BJ (cell line): ENCODE measurements around the gene PEX14. TPM values are rescaled to one million over a fixed set of nuclear protein-coding genes. Genes with fewer than 3 reads are reported as not detected.

Experiments used
- CTCF ChIA-PET: fragments of 350-600 bp; formaldehyde crosslinking; extraction: SDS; loops from one replicate; lab custom pipeline; 2021; ENCODE audit warnings: antibody characterized with exemption, inconsistent platforms; lab: Yijun Ruan, JAX
- POLR2A ChIA-PET: fragments of 300-600 bp; sonication (Branson Sonifier 250); formaldehyde crosslinking; extraction: SDS; loops from one replicate; lab custom pipeline; 2021; ENCODE audit warnings: antibody characterized with exemption; lab: Charles Lee
- DNase-seq: peaks from one replicate; pipeline ENCODE4 v3.0.0-alpha.2; 2011; ENCODE audit warnings: low read depth
- H3K27me3 ChIP-seq: 2 replicates; pipeline ENCODE4 v1.6.0; 2011; ENCODE audit warnings: low read length; ENCODE audit not compliant: control insufficient read depth, insufficient read depth
- H3K36me3 ChIP-seq: 2 replicates; pipeline ENCODE4 v1.5.1; 2011; ENCODE audit warnings: low read length; ENCODE audit not compliant: control insufficient read depth, insufficient read depth
- H3K4me3 ChIP-seq: 2 replicates; pipeline ENCODE4 v1.5.1; 2011; ENCODE audit warnings: low read depth, mild to moderate bottlenecking, control low read depth, low read length
- polyA plus RNA-seq: library from polyadenylated mRNA; depleted of rRNA; stranded (reverse); fragments of >200 nt; gene quantifications from 2 replicates; pipeline ENCODE4 v1.2.3, GENCODE V29; 2011
- TF ChIP-seq, protein P1 (sequence below): IDR thresholded peaks from 2 replicates; pipeline ENCODE4 v1.5.1; 2011; ENCODE audit warnings: low read depth, mild to moderate bottlenecking, control low read depth, inconsistent platforms, low read length, moderate library complexity; ENCODE audit not compliant: insufficient read depth

PEX14 gene
- polyA plus RNA-seq, 1 experiment: 10.1 TPM

DNA sequence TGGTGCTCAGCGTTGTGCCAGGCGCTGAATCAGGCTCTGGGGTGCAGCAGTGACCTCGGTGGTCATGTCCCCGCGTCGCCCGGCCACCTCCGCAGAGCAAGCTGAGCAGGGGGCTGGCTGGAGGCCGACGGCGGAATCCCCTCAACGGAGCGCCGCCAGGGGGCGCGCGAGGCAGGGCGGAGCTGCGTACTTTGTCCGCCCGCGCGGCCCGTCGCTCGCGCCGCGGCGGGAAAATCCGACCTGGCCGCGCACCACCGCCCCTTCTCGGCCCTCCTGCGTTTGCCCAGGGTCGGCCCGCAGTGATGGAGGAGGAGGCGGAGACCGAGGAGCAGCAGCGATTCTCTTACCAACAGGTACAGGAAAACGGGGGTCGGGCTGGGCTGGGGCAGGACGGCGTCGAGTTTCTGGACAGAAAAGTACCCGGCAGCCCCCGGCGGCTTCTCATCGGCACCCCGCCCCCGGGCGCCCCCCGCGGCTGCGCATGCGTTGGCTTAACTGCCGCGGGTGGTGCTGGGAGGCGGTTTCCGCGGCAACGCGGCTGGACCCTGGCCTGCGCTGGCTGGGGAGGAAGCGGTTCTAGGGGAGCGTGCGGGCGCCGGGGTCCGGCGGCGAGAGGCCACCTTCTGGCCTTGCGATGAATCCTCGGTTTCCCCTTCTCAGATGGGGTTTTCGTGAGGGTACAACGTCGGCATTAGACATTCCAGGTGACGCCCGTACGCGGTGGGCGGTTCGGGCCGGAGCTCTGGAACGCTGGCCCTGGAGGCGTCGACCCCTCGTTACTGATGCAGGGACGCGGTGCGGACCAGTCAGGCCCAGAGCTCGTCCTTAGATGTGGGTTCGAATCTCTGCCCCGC lies 44.3 kb upstream of the PEX14 start, which contains the start of gene CENPS:
CENPS (plus strand) TSS at position 218 of the 854 bp plus-strand sequence; CDS start at position 303, 85 bp downstream.
- Histone ChIP-seq H3K4me3 (peak within 1 kb of the TSS; percentile 80), H3K27me3 (no peaks in the 10 kb centered on the region), H3K36me3 (no peaks in the 10 kb centered on the region)
- ChIA-PET POLR2A (no interaction called here), CTCF (interaction anchor here (0.6 to 9.1 kb wide), 29 partner anchors 13 to 803 kb away, joined by 3 to 180 read pairs (median 4); partner anchors contain the start of gene CORT)
- DNase-seq: no peak
- TF ChIP-seq, protein P1, sequence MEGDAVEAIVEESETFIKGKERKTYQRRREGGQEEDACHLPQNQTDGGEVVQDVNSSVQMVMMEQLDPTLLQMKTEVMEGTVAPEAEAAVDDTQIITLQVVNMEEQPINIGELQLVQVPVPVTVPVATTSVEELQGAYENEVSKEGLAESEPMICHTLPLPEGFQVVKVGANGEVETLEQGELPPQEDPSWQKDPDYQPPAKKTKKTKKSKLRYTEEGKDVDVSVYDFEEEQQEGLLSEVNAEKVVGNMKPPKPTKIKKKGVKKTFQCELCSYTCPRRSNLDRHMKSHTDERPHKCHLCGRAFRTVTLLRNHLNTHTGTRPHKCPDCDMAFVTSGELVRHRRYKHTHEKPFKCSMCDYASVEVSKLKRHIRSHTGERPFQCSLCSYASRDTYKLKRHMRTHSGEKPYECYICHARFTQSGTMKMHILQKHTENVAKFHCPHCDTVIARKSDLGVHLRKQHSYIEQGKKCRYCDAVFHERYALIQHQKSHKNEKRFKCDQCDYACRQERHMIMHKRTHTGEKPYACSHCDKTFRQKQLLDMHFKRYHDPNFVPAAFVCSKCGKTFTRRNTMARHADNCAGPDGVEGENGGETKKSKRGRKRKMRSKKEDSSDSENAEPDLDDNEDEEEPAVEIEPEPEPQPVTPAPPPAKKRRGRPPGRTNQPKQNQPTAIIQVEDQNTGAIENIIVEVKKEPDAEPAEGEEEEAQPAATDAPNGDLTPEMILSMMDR: peak; percentile 76

DNA sequence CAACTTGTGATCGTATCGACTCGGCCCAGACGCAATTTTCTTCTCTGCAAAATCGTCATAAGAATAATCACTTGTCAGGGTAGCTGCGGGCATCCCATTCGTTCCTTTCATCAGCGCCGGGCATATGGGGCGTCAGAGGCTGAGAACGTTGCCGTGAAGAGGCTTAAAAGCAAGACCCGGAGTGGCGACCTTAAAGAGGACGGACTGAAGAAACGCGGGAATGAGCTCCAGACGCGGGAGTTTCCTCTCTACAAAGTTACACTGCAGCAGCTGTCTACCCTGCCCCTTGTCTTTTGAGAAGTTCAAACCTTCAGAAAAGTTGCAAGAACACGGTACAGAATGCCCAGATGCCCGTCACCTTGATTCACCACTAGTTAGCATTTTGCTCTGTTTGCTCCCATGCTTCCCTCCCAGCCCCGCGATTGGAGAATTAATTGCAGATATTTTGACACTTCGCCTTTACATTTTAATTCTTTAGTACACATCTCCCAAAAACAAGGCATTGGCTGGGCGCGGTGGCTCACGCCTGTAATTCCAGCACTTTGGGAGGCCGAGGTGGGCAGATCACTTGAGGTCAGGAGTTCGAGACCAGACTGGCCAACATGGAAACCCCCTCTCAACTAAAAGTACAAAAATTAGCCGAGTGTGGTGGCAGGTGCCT lies 43.5 kb upstream of the PEX14 start:
- DNase-seq: no peak
- no peaks in the 10 kb centered on the region for H3K27me3 ChIP-seq
- H3K4me3 ChIP-seq: peak overlapping the region; percentile 80
- no peaks in the 10 kb centered on the region for H3K36me3 ChIP-seq
- ChIA-PET POLR2A (interaction anchor here (0.6 kb wide), 1 partner anchor 21 kb away, joined by 6 read pairs; no protein-coding TSS in a partner anchor), CTCF (interaction anchor here (0.6 to 9.1 kb wide), 14 partner anchors 12 to 451 kb away, joined by 3 to 180 read pairs (median 4); partner anchors contain the start of gene CORT)
- TF ChIP-seq, protein P1: no peak

DNA sequence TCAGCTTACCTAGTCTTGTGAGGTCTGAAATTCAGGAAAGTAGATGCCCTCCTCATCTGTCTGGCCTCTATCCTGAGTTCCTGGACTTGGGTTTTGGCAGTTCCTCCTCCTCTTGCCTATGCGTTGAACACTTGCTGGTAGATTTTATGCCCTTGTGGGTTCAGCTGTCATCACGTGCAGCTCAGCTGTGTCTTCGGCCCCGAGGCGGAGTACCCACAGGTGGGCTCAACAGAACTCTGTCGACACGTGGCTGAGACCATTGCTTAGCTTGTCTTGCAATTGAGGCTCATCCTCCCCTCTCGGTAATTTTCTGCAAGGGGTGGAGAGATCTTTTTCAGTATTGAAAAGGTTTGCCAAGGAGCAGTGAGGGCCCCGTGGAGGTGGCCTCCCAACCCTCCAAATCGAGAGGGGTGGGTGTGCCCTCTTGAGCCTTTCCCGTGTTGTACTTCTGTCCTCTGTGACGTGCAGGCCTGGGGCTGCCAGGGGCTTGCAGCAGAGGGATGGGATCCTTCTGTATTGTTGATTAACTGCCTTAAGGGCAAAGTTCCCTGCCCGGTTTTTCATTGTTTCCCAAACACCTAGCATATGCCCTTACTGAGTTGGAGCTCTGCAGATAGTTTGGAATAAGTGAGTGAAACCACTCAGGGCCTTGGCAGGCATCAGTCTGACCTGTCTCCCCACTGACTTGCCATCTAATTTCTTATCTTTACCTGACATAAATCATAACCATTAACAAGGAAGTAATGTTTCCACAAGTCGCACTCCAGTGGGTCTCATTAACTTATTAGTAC lies 41.6 kb upstream of the PEX14 start:
- POLR2A ChIA-PET: no interaction called here
- DNase-seq: no peak
- CTCF ChIA-PET: interaction anchor here (0.6 to 9.1 kb wide), 3 partner anchors 55 to 168 kb away, joined by 3 to 180 read pairs (median 3); no protein-coding TSS in a partner anchor
- Histone ChIP-seq H3K36me3 (no peaks in the 10 kb centered on the region), H3K4me3 (no peak overlapping the region), H3K27me3 (no peaks in the 10 kb centered on the region)
- TF ChIP-seq, protein P1: no peak

DNA sequence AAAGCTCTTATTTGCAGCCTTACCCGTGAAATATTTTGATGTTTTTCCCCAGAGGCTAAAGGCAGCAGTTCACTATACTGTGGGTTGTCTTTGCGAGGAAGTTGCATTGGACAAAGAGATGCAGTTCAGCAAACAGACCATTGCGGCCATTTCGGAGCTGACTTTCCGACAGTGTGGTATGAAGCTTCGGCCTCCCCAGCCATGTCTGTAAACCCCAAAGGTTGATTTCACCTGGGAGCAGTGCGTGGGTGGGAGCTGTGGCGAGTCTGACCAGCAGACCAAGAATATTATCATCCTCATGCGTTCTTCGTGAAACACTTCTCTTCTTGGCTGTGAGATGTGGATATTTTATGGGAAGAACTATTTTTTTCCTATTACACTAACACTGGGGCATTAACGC lies 41.0 kb upstream of the PEX14 start:
- Histone ChIP-seq H3K27me3 (no peaks in the 10 kb centered on the region), H3K4me3 (no peak overlapping the region), H3K36me3 (no peaks in the 10 kb centered on the region)
- DNase-seq: no peak
- CTCF ChIA-PET: interaction anchor here (9.1 kb wide), 1 partner anchor 59 kb away, joined by 180 read pairs; no protein-coding TSS in a partner anchor
- POLR2A ChIA-PET: no interaction called here
- TF ChIP-seq, protein P1: no peak
